Panc1 (cell line): Measurements from ENCODE around the gene ADH7.

Experiments
- POLR2AphosphoS5 ChIP-seq: IDR thresholded peaks from 2 replicates; pipeline ENCODE4 v1.6.1; 2012; ENCODE audit warnings: mild to moderate bottlenecking, low read depth, low read length, moderate library complexity
- SIN3A ChIP-seq: IDR thresholded peaks from 2 replicates; pipeline ENCODE4 v1.6.1; 2012; ENCODE audit warnings: low read depth, mild to moderate bottlenecking, low read length, moderate library complexity, borderline replicate concordance; ENCODE audit not compliant: insufficient read depth
- TCF7L2 ChIP-seq: IDR thresholded peaks from 2 replicates; pipeline ENCODE4 v1.6.1; 2011; ENCODE audit warnings: mild to moderate bottlenecking, low read depth, low read length, inconsistent platforms
- TF ChIP-seq, protein P1 (sequence below): fragments of 450-650 bp; IDR thresholded peaks from 2 replicates; pipeline ENCODE4 v1.5.1; 2017; ENCODE audit warnings: mild to moderate bottlenecking
- TF ChIP-seq, protein P2 (sequence below), 2 experiments: IDR thresholded peaks; 2 replicates each; pipeline ENCODE4 v1.6.1; 2011 to 2012; ENCODE audit warnings: low read depth in 2 of 2, control low read depth in 1 of 2, low read length in 1 of 2, mild to moderate bottlenecking in 1 of 2, moderate library complexity in 1 of 2; ENCODE audit not compliant: insufficient read depth in 1 of 2

DNA sequence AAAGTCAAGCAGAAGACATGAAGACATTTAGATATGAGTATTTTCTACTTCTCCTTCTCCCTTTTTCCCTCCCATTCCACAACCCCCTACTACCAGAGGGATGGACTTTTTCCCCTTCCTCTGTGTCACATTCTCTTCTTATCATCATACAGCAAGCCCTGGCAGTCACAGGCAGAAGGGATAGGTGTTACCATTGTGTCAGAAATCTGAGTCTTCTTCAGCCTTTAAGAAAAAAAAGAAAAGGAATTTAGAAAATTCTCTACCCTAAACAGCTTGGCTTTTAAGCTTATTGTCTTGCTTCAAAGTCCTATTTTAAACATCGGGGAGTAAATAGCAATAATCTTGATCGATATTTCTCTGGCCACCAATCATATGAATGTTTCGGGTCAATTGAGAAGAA, 51.7 kb downstream of the ADH7 start:
- TF ChIP-seq SIN3A, result no peak
- TF ChIP-seq, protein P1, sequence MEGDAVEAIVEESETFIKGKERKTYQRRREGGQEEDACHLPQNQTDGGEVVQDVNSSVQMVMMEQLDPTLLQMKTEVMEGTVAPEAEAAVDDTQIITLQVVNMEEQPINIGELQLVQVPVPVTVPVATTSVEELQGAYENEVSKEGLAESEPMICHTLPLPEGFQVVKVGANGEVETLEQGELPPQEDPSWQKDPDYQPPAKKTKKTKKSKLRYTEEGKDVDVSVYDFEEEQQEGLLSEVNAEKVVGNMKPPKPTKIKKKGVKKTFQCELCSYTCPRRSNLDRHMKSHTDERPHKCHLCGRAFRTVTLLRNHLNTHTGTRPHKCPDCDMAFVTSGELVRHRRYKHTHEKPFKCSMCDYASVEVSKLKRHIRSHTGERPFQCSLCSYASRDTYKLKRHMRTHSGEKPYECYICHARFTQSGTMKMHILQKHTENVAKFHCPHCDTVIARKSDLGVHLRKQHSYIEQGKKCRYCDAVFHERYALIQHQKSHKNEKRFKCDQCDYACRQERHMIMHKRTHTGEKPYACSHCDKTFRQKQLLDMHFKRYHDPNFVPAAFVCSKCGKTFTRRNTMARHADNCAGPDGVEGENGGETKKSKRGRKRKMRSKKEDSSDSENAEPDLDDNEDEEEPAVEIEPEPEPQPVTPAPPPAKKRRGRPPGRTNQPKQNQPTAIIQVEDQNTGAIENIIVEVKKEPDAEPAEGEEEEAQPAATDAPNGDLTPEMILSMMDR, result no peak
- TF ChIP-seq, protein P2, sequence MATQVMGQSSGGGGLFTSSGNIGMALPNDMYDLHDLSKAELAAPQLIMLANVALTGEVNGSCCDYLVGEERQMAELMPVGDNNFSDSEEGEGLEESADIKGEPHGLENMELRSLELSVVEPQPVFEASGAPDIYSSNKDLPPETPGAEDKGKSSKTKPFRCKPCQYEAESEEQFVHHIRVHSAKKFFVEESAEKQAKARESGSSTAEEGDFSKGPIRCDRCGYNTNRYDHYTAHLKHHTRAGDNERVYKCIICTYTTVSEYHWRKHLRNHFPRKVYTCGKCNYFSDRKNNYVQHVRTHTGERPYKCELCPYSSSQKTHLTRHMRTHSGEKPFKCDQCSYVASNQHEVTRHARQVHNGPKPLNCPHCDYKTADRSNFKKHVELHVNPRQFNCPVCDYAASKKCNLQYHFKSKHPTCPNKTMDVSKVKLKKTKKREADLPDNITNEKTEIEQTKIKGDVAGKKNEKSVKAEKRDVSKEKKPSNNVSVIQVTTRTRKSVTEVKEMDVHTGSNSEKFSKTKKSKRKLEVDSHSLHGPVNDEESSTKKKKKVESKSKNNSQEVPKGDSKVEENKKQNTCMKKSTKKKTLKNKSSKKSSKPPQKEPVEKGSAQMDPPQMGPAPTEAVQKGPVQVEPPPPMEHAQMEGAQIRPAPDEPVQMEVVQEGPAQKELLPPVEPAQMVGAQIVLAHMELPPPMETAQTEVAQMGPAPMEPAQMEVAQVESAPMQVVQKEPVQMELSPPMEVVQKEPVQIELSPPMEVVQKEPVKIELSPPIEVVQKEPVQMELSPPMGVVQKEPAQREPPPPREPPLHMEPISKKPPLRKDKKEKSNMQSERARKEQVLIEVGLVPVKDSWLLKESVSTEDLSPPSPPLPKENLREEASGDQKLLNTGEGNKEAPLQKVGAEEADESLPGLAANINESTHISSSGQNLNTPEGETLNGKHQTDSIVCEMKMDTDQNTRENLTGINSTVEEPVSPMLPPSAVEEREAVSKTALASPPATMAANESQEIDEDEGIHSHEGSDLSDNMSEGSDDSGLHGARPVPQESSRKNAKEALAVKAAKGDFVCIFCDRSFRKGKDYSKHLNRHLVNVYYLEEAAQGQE (IDR thresholded peaks at IDR 0.05; ENCODE audit: insufficient read depth in 1 of 2, low read depth in 2 of 2, low read length in 1 of 2), result no peak
- TF ChIP-seq POLR2AphosphoS5, result no peak
- no peak for TF ChIP-seq TCF7L2
